Tibial nerve (tissue), 3 donors: Measurements from ENCODE around the gene HMCN2.

Source experiments
- POLR2A ChIP-seq, 2 donors: fragments of 450-650 bp; IDR thresholded peaks; one replicate each; pipeline ENCODE4 v1.6.1; 2017; ENCODE audit warnings: antibody characterized with exemption in 2 of 2, mild to moderate bottlenecking in 2 of 2, moderate library complexity in 2 of 2
- TF ChIP-seq, protein P1 (sequence below), 5 experiments: fragments of 200-600 bp in 3 of 5; fragments of 450-650 bp in 2 of 5; sonication (generic) in 3 of 5; IDR thresholded peaks; one replicate each; pipeline ENCODE4 v1.5.1; 2016 to 2019; ENCODE audit warnings: antibody characterized with exemption in 5 of 5, mild to moderate bottlenecking in 3 of 5, moderate library complexity in 2 of 5

DNA sequence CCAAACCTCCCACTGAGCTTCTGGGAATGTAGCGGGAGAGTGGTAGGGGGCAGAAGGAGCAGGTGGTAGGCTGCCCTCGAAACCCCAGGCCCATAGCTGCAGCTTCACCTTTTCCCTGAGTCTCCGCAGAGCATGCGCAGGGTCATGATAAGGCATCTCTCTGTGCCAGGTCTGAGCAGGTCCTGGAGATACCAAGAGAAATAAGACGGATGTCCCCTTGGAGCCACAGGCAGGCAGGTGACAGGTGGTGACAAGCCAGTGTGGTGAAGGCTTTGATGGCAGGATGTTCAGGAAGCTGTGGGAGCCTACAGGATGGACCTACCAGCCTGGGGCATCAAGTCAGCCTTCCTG is 68.1 kb downstream of the HMCN2 start:
- TF ChIP-seq, protein P1, sequence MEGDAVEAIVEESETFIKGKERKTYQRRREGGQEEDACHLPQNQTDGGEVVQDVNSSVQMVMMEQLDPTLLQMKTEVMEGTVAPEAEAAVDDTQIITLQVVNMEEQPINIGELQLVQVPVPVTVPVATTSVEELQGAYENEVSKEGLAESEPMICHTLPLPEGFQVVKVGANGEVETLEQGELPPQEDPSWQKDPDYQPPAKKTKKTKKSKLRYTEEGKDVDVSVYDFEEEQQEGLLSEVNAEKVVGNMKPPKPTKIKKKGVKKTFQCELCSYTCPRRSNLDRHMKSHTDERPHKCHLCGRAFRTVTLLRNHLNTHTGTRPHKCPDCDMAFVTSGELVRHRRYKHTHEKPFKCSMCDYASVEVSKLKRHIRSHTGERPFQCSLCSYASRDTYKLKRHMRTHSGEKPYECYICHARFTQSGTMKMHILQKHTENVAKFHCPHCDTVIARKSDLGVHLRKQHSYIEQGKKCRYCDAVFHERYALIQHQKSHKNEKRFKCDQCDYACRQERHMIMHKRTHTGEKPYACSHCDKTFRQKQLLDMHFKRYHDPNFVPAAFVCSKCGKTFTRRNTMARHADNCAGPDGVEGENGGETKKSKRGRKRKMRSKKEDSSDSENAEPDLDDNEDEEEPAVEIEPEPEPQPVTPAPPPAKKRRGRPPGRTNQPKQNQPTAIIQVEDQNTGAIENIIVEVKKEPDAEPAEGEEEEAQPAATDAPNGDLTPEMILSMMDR (IDR thresholded peaks at IDR 0.05) = no peak
- TF ChIP-seq POLR2A (IDR thresholded peaks at IDR 0.05) = no peak
